ENCODE measurements around the gene TNFRSF12A. TPM values are rescaled to one million over a fixed set of nuclear protein-coding genes. Genes with fewer than 3 reads are reported as not detected.

Gene TNFRSF12A
- total RNA-seq, 1 donor from 2014 or later, result 4.2 TPM

DNA sequence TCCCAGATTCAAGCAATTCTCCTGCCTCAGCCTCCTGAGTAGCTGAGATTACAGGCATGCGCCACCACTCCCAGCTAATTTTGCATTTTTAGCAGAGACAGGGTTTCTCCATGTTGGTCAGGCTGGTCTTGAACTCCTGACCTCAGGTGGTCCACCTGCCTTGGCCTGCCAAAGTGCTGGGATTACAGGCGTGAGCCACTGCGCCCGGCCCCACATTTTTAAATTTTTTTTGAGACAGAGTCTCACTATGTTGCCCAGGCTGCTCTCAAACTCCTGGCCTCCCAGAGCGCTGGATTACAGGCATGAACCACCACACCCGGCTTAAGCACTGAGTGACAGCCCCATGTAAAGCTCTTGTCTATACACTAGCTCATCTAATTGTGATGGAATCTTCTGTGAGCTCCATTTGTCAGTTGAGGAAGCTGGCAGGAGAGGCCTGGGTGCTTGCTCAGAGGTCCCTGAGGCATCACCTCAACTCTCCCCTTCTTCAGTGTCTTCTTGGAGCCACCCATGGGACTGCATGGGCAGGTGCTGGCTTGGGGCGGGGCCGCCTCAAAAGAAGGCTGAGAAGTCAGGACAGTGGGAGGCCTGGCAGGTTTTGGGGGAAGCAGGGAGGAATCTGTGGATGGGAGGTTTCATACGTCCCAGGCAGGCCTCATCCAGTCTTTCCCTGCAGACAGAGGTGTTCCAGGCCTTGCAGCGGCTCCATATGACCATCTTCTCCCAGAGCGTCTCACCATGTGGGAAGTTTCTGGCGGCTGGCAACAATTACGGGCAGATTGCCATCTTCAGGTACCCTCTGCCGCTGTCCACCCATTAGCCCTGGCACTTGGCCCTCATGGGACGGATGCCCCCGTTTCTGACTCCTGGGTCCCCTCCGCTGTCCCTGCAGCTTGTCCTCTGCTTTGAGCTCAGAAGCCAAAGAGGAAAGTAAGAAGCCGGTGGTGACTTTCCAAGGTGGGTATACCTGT is 5.1 kb downstream of the TNFRSF12A start:
- intact Hi-C loops (cut with micrococcal nuclease), result loop anchor here (2.0 kb wide), 1 partner anchor 257 kb away; the partner anchor contains the start of gene ZNF263

DNA sequence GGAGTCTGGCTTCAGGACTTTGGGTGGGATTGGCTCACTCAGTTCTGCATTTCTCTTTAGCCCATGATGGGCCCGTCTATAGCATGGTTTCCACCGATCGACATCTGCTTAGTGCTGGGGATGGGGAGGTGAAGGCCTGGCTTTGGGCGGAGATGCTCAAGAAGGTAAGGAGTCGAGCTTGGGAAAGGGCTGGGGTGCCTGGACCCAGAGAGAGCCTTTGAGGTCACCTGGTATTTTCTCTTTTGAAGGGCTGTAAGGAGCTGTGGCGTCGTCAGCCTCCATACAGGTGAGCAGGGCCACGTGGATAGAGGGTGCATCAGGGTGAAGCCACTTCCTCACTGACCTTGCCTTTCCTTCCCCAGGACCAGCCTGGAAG is 5.8 kb downstream of the TNFRSF12A start:
- intact Hi-C loops (cut with micrococcal nuclease), result no loop called here

- intact Hi-C loops (cut with micrococcal nuclease), result no loop called here
These were observed 6.7 kb downstream of the TNFRSF12A start for GRCh38 chr16:3026609-3027488.

DNA sequence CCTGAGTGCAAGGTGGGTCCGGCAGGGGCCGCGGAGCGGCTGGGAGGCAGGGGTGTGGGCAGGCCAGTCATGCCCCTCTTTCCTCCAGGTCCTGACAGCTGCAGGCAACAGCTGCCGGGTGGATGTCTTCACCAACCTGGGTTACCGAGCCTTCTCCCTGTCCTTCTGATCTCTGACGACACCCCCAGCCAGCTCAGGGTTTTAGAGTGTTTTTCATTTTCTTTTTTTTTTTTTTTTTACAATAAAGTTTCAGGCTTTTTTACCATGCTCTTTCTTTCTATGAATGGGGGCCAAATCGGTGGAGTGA is 7.3 kb downstream of the TNFRSF12A start:
- intact Hi-C loops (cut with micrococcal nuclease), result no loop called here

- intact Hi-C loops (cut with micrococcal nuclease), result loop anchor here (1.0 kb wide), 2 partner anchors 8 to 25 kb away; partner anchors contain the start of gene TNFRSF12A
These were observed 8.0 kb downstream of the TNFRSF12A start for GRCh38 chr16:3027983-3028715.

- intact Hi-C loops (cut with micrococcal nuclease), result loop anchor here (1.0 kb wide), 3 partner anchors 9 to 105 kb away; partner anchors contain the start of gene TNFRSF12A
These were observed 8.7 kb downstream of the TNFRSF12A start for GRCh38 chr16:3028716-3029319.

- intact Hi-C loops (cut with micrococcal nuclease), result loop anchor here (1.0 to 2.0 kb wide), 2 partner anchors 15 to 105 kb away; no protein-coding TSS in a partner anchor
These were observed 9.5 kb downstream of the TNFRSF12A start for GRCh38 chr16:3029491-3030221.

DNA sequence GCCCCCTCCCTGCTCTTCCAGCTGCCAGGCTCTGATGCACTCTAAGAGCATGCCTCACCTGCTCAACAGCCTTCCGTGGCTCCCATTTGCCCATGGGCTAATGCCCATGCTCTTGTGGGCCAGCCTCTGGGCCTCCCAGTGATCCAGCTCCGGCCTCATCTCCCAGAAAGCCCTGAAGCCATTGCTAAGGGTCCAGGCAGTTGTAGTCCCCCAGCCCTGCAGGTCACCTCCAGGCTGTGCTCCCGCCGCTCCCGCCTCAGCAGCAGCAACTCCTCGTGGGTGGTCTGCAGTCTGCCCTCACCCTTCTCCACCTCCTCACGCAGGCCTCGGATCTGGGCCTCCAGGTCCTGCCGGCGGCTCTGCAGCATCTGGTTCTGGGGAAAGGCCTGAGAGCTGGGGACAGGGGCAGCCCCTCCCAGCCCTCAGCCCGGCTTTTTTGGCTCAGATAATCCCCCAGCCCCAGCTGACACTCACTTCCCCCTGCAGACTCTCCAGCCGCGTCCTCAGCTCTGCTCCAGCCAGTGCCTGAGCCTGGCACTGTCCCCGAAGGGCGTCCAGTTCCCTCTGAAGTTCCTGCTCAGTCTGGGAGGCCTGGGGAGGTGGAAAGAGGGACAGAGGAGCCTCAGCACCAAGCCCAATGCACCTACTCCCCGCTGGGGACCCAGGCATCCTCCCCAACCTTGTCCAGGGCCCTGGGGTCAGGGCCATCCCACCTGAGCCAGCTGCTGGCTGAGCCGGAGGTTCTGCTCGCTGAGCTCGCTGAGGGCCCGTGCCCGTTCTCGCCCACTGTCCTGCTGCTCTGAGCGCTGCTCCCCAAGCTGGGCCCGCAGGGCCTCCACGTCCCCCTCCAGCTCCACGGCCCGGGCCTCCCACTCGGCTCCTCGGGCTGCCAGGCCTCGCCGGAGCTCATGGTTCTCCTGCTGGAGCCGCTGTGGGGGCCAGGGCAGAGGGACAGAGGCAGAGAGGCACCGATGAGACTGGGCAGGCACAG is 10.3 kb downstream of the TNFRSF12A start:
- intact Hi-C loops (cut with micrococcal nuclease), result loop anchor here (1.0 to 2.0 kb wide), 3 partner anchors 14 to 136 kb away; no protein-coding TSS in a partner anchor

DNA sequence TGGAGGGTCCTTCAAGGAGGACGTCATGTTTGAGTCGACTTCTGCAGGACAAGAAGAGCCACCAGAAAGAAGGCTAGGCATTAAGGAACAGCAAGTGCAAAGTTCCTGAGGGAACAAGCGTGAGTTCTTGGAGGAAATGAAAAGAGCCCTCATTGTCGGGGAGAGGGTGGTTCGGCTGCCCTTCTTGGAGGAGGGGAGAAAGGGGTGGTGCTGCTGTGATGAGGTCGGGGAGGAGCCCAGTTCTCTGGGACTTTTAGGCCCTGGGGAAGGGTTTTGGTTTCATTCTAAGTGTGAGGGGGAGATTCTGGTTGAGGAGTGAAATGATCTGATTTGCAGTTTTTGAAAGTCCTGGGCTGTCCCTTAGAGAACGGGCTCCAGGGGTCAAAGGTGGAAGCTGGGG is 12.5 kb downstream of the TNFRSF12A start:
- intact Hi-C loops (cut with micrococcal nuclease), result no loop called here

DNA sequence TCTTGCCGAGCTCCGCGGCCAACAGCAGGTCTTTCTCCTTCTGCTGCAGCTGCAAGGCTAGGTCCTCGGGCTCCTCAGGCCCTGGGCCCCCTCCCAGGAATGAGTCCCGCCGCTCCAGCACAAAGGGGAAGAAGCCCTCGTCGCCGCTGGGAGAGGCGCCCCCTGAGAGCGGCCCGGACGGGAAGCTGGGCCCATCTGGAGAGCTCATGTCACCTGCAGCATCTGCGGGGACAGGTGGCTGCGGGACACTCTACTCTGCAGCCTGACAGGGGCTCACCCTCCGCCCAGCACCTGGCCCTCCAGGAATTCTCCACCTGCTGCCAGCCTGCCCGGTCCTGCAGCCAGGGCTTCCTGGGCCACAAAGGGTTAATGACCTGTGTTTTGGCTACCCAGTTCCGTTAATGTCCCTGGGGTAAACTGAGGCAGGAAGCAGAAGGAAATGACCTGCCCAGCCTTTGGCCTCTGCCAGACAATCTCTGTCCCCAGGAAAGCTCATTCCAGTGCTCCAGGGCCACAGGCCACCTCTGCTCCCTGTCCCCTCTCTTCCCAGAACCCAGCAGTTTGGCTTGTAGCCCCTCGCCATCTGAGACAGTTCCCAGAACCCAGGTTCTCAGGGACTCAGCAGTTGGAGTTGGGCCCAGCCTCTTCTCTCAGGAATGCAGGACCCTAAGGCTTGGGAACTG is 15.3 kb downstream of the TNFRSF12A start:
- intact Hi-C loops (cut with micrococcal nuclease), result no loop called here

- intact Hi-C loops (cut with micrococcal nuclease), result no loop called here
These were observed 16.0 kb downstream of the TNFRSF12A start for GRCh38 chr16:3035972-3036725.

GRCh38 chr16:3036726-3037315 is 16.7 kb downstream of the TNFRSF12A start, which contains the start of gene BICDL2:
BICDL2 (minus strand) TSS chr16:3036944; CDS start chr16:3035496, 1,448 bp downstream.
- intact Hi-C loops (cut with micrococcal nuclease), result no loop called here

DNA sequence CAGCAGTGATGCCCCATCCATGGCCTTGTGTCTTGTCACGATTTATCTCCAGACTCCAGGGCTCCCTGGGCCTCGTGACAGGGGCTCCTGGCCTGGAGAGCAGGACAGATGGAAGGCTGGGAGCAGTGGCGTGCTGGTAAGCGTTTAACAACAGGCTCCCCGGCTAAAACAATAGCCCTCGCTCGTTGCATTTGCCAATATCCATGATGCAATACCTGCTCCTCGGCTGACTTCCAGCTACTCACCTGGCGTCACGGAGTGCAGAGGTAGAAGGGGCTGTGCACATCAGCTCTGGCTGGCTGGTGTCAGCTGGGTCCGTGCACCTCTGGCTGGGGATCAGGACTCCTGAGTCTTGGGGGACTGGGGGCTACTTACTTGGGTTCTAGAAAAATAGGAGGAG is 18.1 kb downstream of the TNFRSF12A start:
- intact Hi-C loops (cut with micrococcal nuclease), result no loop called here

GRCh38 chr16:3038896-3039295 is 18.7 kb downstream of the TNFRSF12A start:
- intact Hi-C loops (cut with micrococcal nuclease), result no loop called here

DNA sequence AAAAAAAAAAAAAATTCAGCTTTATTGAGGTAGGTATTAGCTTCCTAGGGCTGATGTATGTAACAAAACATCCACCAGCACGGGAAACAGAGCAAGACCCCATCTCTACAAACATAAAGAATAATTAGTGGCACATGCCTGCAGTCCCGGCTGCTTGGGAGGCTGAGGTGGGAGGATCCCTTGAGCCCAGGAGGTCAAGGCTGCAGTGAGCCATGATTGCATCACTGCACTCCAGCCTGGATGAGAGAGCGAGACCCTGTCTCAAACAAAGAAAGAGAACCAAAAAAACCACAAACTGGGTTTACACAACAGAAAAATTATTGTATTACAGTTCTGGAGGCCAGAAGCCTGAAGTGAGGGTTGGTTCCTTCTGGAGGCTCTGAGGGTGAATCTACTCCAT is 22.2 kb downstream of the TNFRSF12A start:
- intact Hi-C loops (cut with micrococcal nuclease), result no loop called here

DNA sequence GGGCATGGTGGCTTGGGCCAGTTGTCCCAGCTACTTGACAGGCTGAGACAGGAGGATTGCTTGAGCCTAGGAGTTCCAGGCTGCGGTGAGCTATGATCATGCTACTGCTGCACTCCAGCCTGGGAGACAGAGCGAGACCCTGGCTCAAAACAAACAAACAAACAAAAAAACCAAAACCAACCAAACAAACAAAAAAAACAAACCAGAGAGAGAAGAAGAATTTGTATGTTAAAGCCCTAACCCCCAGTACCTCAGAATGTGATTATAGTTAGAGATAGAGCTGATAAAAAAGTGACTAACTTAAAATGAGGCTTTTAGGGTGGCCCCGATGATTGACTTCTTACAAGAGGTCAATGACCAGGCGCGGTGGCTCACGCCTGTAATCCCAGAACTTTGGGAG is 24.5 kb downstream of the TNFRSF12A start:
- intact Hi-C loops (cut with micrococcal nuclease), result loop anchor here (2.0 kb wide), 1 partner anchor 14 kb away; no protein-coding TSS in a partner anchor
